GM18951 (cell line): Measurements from ENCODE around the gene FOXP1.

Experiments
- POLR2A ChIP-seq: IDR thresholded peaks from 4 replicates; pipeline ENCODE4 v1.6.1; 2011; ENCODE audit warnings: mild to moderate bottlenecking; ENCODE audit not compliant: insufficient read length, insufficient read depth; ENCODE audit errors: extremely low read depth
- in situ Hi-C: fragments of 300-500 bp; cut with MboI; formaldehyde crosslinking; loops from one replicate; pipeline ENCODE4 v1.12.0; 2022; ENCODE audit warnings: low sequenced_read_pairs, mixed read lengths, inconsistent platforms; ENCODE audit not compliant: unreplicated experiment

The FOXP1 gene

GRCh38 chr3:71037775-71038174, 545.8 kb downstream of the FOXP1 start:
- TF ChIP-seq POLR2A = no peak
- in situ Hi-C loops = no loop called here

- no peak for TF ChIP-seq POLR2A
- in situ Hi-C loops = no loop called here
Observed at GRCh38 chr3:71035886-71036285, 547.6 kb downstream of the FOXP1 start.

GRCh38 chr3:71035314-71035713, 548.2 kb downstream of the FOXP1 start:
- no peak for TF ChIP-seq POLR2A
- in situ Hi-C loops = no loop called here

- in situ Hi-C loops = no loop called here
- TF ChIP-seq POLR2A = no peak
Observed at GRCh38 chr3:71033681-71034220, 549.8 kb downstream of the FOXP1 start.

GRCh38 chr3:71031914-71032521, 551.5 kb downstream of the FOXP1 start:
- no peak for TF ChIP-seq POLR2A

GRCh38 chr3:71031181-71031580, 552.3 kb downstream of the FOXP1 start:
- no peak for TF ChIP-seq POLR2A
- in situ Hi-C loops = no loop called here

More at GRCh38 chr3:71031914-71032521, 551.5 kb downstream of the FOXP1 start:
- in situ Hi-C loops = no loop called here

- no peak for TF ChIP-seq POLR2A
- in situ Hi-C loops = no loop called here
Observed at GRCh38 chr3:71030748-71031147, 552.8 kb downstream of the FOXP1 start.

GRCh38 chr3:71029770-71030169, 553.8 kb downstream of the FOXP1 start:
- in situ Hi-C loops = no loop called here
- TF ChIP-seq POLR2A = no peak

GRCh38 chr3:71028802-71029201, 554.7 kb downstream of the FOXP1 start:
- in situ Hi-C loops = no loop called here
- no peak for TF ChIP-seq POLR2A

- in situ Hi-C loops = no loop called here
- TF ChIP-seq POLR2A = no peak
Observed at GRCh38 chr3:71028184-71028583, 555.3 kb downstream of the FOXP1 start.

- in situ Hi-C loops = no loop called here
- no peak for TF ChIP-seq POLR2A
Observed at GRCh38 chr3:71026634-71027578, 556.6 kb downstream of the FOXP1 start.

GRCh38 chr3:71025516-71025915, 558.0 kb downstream of the FOXP1 start:
- TF ChIP-seq POLR2A = no peak

GRCh38 chr3:71025010-71025409, 558.5 kb downstream of the FOXP1 start:
- in situ Hi-C loops = no loop called here
- TF ChIP-seq POLR2A = no peak

More at GRCh38 chr3:71025516-71025915, 558.0 kb downstream of the FOXP1 start:
- in situ Hi-C loops = no loop called here
